ENCODE results near the gene PCF11.

DNA sequence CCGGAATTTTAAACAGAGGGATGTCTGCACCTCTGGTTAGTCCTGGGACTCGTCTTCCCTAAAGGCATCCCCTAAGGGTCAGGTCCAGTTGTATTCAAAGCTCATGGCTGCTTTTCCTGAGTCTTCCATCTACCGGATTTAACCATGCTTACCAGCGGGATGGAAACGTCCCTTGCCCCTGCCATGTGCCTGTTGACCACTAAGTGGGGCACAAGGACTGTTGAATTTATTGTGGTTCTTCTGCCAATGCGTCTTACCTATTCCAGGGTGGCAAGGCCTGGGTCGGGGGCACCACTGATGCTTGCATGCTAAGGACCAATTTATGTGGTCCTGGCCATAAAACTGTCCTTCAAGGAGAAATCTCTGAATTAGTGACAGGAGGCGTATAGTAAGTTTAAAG lies 62.2 kb downstream of the PCF11 start:
- TF ChIP-seq, protein P1, sequence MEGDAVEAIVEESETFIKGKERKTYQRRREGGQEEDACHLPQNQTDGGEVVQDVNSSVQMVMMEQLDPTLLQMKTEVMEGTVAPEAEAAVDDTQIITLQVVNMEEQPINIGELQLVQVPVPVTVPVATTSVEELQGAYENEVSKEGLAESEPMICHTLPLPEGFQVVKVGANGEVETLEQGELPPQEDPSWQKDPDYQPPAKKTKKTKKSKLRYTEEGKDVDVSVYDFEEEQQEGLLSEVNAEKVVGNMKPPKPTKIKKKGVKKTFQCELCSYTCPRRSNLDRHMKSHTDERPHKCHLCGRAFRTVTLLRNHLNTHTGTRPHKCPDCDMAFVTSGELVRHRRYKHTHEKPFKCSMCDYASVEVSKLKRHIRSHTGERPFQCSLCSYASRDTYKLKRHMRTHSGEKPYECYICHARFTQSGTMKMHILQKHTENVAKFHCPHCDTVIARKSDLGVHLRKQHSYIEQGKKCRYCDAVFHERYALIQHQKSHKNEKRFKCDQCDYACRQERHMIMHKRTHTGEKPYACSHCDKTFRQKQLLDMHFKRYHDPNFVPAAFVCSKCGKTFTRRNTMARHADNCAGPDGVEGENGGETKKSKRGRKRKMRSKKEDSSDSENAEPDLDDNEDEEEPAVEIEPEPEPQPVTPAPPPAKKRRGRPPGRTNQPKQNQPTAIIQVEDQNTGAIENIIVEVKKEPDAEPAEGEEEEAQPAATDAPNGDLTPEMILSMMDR (IDR thresholded peaks at IDR 0.05): peak; percentile 47
- no peak for TF ChIP-seq ZFX (IDR thresholded peaks at IDR 0.05; ENCODE audit: borderline replicate concordance)

Measured in 22Rv1 (cell line).